Measurements from ENCODE around the gene TBC1D4. TPM values are rescaled to one million over a fixed set of nuclear protein-coding genes. Genes with fewer than 3 reads are reported as not detected.

The TBC1D4 gene
- total RNA-seq, 1 experiment from 2014 or later, result 19.5 TPM

DNA sequence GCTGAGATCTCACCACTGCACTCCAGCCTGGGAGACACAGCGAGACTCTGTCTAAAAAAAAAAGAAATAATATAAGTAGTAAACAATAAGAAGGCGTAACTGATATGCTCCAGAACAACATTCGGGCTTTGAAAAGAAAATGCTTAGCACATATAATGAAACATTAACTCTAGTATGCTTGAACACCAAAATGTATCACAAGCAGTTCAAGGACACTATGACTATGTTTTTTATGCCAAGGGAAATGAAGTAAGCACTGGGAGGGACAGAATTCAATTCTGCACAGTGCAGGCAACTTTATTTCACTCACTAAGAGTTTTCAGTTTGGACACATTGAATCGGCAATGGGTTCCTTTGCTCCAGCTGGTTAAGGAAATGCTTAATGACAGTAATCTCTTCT is 178.7 kb downstream of the TBC1D4 start:
- Histone ChIP-seq H3K27ac (no peak overlapping the region), H3K36me3 (ENCODE audit: low read depth) (no peaks in the 10 kb centered on the region; the same call in 1 of the 2 replicates), H3K9me3 (ENCODE audit: insufficient read depth, low read depth) (no peaks in the 10 kb centered on the region), H3K27me3 (ENCODE audit: insufficient read depth, low read depth) (no peaks in the 10 kb centered on the region), H3F3A (ENCODE audit: insufficient read depth, low read depth) (no peaks in the 10 kb centered on the region), H4K20me1 (ENCODE audit: insufficient read depth) (0 out of 2 replicates have a peak, but pooled peaks cover 3% of the 10 kb centered on the region), H2AFZ (no peak overlapping the region), H3K4me1 (replicated peaks; ENCODE audit: insufficient read depth) (no peaks in the 10 kb centered on the region), H3K79me2 (ENCODE audit: low read depth) (no peaks in the 10 kb centered on the region), H3K4me3 (no peak overlapping the region), H3K4me2 (no peak overlapping the region), H3K9me2 (ENCODE audit: insufficient read depth) (no peaks in the 10 kb centered on the region; the same call in 1 of the 2 replicates)
- no TSS peak for BruUV-seq (replicated peaks)
- no peak for TF ChIP-seq EZH2 (IDR thresholded peaks at IDR 0.05; ENCODE audit: low read depth)
- TF ChIP-seq, protein P1, sequence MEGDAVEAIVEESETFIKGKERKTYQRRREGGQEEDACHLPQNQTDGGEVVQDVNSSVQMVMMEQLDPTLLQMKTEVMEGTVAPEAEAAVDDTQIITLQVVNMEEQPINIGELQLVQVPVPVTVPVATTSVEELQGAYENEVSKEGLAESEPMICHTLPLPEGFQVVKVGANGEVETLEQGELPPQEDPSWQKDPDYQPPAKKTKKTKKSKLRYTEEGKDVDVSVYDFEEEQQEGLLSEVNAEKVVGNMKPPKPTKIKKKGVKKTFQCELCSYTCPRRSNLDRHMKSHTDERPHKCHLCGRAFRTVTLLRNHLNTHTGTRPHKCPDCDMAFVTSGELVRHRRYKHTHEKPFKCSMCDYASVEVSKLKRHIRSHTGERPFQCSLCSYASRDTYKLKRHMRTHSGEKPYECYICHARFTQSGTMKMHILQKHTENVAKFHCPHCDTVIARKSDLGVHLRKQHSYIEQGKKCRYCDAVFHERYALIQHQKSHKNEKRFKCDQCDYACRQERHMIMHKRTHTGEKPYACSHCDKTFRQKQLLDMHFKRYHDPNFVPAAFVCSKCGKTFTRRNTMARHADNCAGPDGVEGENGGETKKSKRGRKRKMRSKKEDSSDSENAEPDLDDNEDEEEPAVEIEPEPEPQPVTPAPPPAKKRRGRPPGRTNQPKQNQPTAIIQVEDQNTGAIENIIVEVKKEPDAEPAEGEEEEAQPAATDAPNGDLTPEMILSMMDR (conservative IDR thresholded peaks at IDR 0.05), result no peak
- DNase-seq, result no peak
- ChIA-PET POLR2A (ENCODE audit: unreplicated experiment) (no interaction called here), CTCF (no interaction called here)
- intact Hi-C loops (cut with micrococcal nuclease; ENCODE audit: unreplicated experiment), result no loop called here

DNA sequence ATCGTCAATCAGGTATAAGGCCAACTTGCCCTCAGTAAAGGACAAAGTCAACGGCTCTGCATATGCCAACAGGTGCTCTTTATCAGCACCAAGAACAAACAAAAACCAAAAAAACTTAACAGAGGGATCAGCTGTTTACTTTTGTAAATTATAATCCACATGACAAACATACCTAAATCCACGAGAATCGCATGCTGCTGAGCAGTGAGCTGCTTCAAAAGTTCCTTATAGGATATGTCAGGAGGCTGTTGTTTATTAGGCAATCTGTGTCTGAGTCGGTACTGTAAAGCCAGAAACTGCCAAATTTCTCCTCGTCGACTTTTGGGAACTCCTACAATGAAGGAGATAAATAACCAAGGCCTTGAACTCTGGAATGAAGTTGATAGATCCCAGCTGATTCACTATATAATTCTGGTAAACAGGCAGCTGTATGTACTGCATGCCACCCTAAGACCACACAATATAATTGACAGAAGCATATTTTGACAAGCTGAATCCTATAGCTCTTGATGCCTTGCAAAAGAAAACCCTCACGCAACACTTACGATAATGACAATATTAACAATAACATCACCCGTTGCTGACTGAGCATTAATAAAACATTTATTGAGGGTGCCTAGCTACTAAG is 179.8 kb downstream of the TBC1D4 start:
- BruUV-seq (replicated peaks), result no TSS peak
- H3K79me2 ChIP-seq (ENCODE audit: low read depth), result no peaks in the 10 kb centered on the region
- no peak overlapping the region for H3K4me2 ChIP-seq
- CTCF ChIA-PET, result no interaction called here
- no peak overlapping the region for H2AFZ ChIP-seq
- H3F3A ChIP-seq (ENCODE audit: insufficient read depth, low read depth), result no peaks in the 10 kb centered on the region
- H3K9me2 ChIP-seq (ENCODE audit: insufficient read depth), result no peaks in the 10 kb centered on the region; the same call in 1 of the 2 replicates
- H3K4me3 ChIP-seq, result no peak overlapping the region
- POLR2A ChIA-PET (ENCODE audit: unreplicated experiment), result no interaction called here
- no peaks in the 10 kb centered on the region for H3K27me3 ChIP-seq (ENCODE audit: insufficient read depth, low read depth)
- TF ChIP-seq, protein P1 (conservative IDR thresholded peaks at IDR 0.05), result no peak
- no peak for TF ChIP-seq EZH2 (IDR thresholded peaks at IDR 0.05; ENCODE audit: low read depth)
- 0 out of 2 replicates have a peak, but pooled peaks cover 3% of the 10 kb centered on the region for H4K20me1 ChIP-seq (ENCODE audit: insufficient read depth)
- no peaks in the 10 kb centered on the region; the same call in 1 of the 2 replicates for H3K36me3 ChIP-seq (ENCODE audit: low read depth)
- intact Hi-C loops (cut with micrococcal nuclease; ENCODE audit: unreplicated experiment), result no loop called here
- no peak overlapping the region for H3K27ac ChIP-seq
- no peaks in the 10 kb centered on the region for H3K9me3 ChIP-seq (ENCODE audit: insufficient read depth, low read depth)
- no peak for DNase-seq
- H3K4me1 ChIP-seq (replicated peaks; ENCODE audit: insufficient read depth), result no peaks in the 10 kb centered on the region

- H3K79me2 ChIP-seq (ENCODE audit: low read depth), result no peaks in the 10 kb centered on the region
- H4K20me1 ChIP-seq (ENCODE audit: insufficient read depth), result no peaks in the 10 kb centered on the region
- BruUV-seq (replicated peaks), result no TSS peak
- intact Hi-C loops (cut with micrococcal nuclease; ENCODE audit: unreplicated experiment), result no loop called here
- H2AFZ ChIP-seq, result no peak overlapping the region
- CTCF ChIA-PET, result no interaction called here
- no peak overlapping the region for H3K4me3 ChIP-seq
- no peaks in the 10 kb centered on the region for H3F3A ChIP-seq (ENCODE audit: insufficient read depth, low read depth)
- no peaks in the 10 kb centered on the region; the same call in 1 of the 2 replicates for H3K9me2 ChIP-seq (ENCODE audit: insufficient read depth)
- no peaks in the 10 kb centered on the region for H3K9me3 ChIP-seq (ENCODE audit: insufficient read depth, low read depth)
- no peak overlapping the region for H3K4me2 ChIP-seq
- H3K4me1 ChIP-seq (replicated peaks; ENCODE audit: insufficient read depth), result no peaks in the 10 kb centered on the region
- DNase-seq, result no peak
- TF ChIP-seq EZH2 (IDR thresholded peaks at IDR 0.05; ENCODE audit: low read depth), result no peak
- TF ChIP-seq, protein P1 (conservative IDR thresholded peaks at IDR 0.05), result no peak
- no peaks in the 10 kb centered on the region for H3K27me3 ChIP-seq (ENCODE audit: insufficient read depth, low read depth)
- POLR2A ChIA-PET (ENCODE audit: unreplicated experiment), result no interaction called here
- no peak overlapping the region for H3K27ac ChIP-seq
- H3K36me3 ChIP-seq (ENCODE audit: low read depth), result no peaks in the 10 kb centered on the region; the same call in 1 of the 2 replicates
Observed at GRCh38 chr13:75299913-75300862, 181.8 kb downstream of the TBC1D4 start.
